IPS-15b (cell line): ENCODE measurements around the gene CAMSAP2.

Source experiments
- H3K27me3 ChIP-seq: one replicate; pipeline ENCODE4 v1.6.1; 2013; ENCODE audit warnings: low read length; ENCODE audit not compliant: control insufficient read depth, insufficient read depth
- H3K36me3 ChIP-seq: one replicate; pipeline ENCODE4 v1.6.1; 2013; ENCODE audit warnings: low read length; ENCODE audit not compliant: control insufficient read depth, insufficient read depth
- H3K4me1 ChIP-seq: one replicate; pipeline ENCODE4 v1.6.1; 2013; ENCODE audit warnings: mild to moderate bottlenecking, low read length; ENCODE audit not compliant: control insufficient read depth, insufficient read depth
- H3K4me3 ChIP-seq: one replicate; pipeline ENCODE4 v1.5.1; 2013; ENCODE audit warnings: low read depth, low read length
- H3K9ac ChIP-seq: one replicate; pipeline ENCODE4 v1.6.1; 2013; ENCODE audit warnings: low read depth, mild to moderate bottlenecking, low read length
- H3K9me3 ChIP-seq: one replicate; pipeline ENCODE4 v1.6.1; 2013; ENCODE audit warnings: mild to moderate bottlenecking, low read length; ENCODE audit not compliant: control insufficient read depth, insufficient read depth

CAMSAP2 gene

GRCh38 chr1:200890818-200891773 is 152.4 kb downstream of the CAMSAP2 start:
- Histone ChIP-seq H3K9me3 (no peaks in the 10 kb centered on the region), H3K4me3 (peak overlapping the region; percentile 81), H3K9ac (peak overlapping the region; percentile 99), H3K4me1 (peaks cover 54% of the 10 kb centered on the region), H3K27me3 (peaks cover 3% of the 10 kb centered on the region), H3K36me3 (no peaks in the 10 kb centered on the region)

DNA sequence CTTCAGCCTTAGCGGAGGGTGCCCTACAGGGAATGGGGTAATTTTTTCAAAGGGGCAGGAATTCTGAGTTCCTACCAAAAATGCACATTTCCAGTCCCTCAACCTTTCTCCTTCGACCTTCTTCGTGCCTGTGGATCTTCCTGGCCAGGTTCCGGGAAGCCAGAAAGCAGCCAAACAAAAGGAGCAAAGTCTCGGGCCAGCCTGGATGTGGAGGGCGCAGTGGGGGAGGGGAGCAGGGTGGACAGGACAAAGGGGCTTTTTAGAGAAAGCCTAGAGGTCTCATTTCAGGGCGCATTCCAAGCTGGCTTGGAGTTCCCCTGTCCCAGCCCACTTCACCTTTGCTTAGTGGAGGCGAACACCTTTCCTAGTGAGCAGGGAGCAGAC is 153.1 kb downstream of the CAMSAP2 start:
- peaks cover 3% of the 10 kb centered on the region for H3K27me3 ChIP-seq
- peaks cover 58% of the 10 kb centered on the region for H3K4me1 ChIP-seq
- peak overlapping the region; percentile 99 for H3K9ac ChIP-seq
- H3K9me3 ChIP-seq = no peaks in the 10 kb centered on the region
- no peaks in the 10 kb centered on the region for H3K36me3 ChIP-seq
- H3K4me3 ChIP-seq = peak overlapping the region; percentile 81

GRCh38 chr1:200892546-200892945 is 153.9 kb downstream of the CAMSAP2 start:
- H3K9ac ChIP-seq = peak overlapping the region; percentile 99
- no peaks in the 10 kb centered on the region for H3K36me3 ChIP-seq
- no peaks in the 10 kb centered on the region for H3K9me3 ChIP-seq
- H3K27me3 ChIP-seq = peaks cover 3% of the 10 kb centered on the region
- peaks cover 58% of the 10 kb centered on the region for H3K4me1 ChIP-seq
- peak overlapping the region; percentile 81 for H3K4me3 ChIP-seq

DNA sequence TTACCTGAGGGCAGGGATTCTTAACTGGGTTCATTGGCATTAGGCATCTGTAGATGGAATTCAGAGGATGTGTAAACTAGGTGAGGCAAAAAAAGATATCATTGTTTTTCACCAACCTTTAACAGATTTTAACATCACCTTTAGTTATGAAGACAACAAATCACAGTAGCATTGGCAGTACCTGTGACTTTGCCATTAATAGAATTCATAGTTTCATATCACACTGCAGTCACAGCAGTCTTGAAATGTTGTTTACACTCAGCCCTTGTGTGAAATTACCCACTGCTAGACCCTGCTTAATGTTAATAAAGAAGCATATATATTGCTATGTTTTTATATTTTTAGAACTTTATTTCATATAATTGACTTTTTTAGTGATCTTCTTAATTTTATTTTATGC is 154.3 kb downstream of the CAMSAP2 start:
- H3K4me1 ChIP-seq = peaks cover 54% of the 10 kb centered on the region
- peak overlapping the region; percentile 81 for H3K4me3 ChIP-seq
- peaks cover 3% of the 10 kb centered on the region for H3K27me3 ChIP-seq

GRCh38 chr1:200893411-200893901 is 154.8 kb downstream of the CAMSAP2 start:
- Histone ChIP-seq H3K9ac (peak overlapping the region; percentile 48), H3K27me3 (peaks cover 3% of the 10 kb centered on the region), H3K36me3 (peaks cover 6% of the 10 kb centered on the region), H3K4me1 (peaks cover 49% of the 10 kb centered on the region), H3K4me3 (peak overlapping the region; percentile 81), H3K9me3 (no peaks in the 10 kb centered on the region)

More for the DNA sequence above, 154.3 kb downstream of the CAMSAP2 start:
- Histone ChIP-seq H3K36me3 (peaks cover under 1% of the 10 kb centered on the region), H3K9ac (no peak overlapping the region), H3K9me3 (no peaks in the 10 kb centered on the region)

DNA sequence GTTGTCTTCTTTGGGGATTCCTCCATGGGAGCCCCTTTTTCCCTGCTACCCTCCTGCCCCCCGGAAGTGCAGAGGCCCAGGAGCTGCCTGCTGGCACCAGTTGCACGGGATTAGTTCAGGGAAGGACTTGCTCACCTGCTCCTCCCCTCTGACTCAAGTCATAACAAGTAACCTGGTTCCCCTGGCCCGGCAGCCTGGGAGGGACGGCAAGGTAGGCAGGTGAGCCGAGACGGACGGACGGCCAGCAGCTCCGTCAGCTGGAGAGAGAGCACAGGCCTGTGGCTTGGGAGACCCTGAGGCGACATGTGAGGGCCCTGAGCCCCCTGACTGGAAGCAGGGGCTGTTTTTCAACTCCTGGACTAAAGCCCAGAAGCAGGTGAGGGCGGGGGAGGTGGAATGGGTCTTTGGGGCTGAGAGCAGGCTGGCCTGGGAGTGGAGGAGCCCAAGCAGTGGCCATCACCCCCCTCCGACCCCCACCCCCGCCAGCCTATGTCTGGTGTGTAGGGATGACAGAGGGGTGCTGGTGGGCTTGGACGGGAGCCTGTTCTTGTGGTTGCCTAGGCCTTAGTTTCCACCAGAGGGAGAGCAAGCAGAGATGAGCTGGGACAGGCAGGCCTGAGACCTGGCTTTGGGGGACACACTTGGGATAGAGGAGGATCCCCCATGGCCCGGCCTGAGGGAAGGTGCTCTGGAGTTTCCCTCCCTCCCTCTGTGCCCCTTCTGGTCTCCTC is 156.2 kb downstream of the CAMSAP2 start, which contains the start of gene INAVA:
INAVA (plus strand) TSS at position 189 of the 731 bp plus-strand sequence. CDS start 3,501 bp downstream, outside the sequence.
- peak within 1 kb of the TSS; percentile 81 for H3K4me3 ChIP-seq
- H3K27me3 ChIP-seq = no peaks in the 10 kb centered on the region
- peaks cover 19% of the 10 kb centered on the region for H3K36me3 ChIP-seq
- peaks cover 43% of the 10 kb centered on the region for H3K4me1 ChIP-seq
- peak within 1 kb of the TSS; percentile 66 for H3K9ac ChIP-seq
- H3K9me3 ChIP-seq = no peaks in the 10 kb centered on the region

- H3K9ac ChIP-seq = peak overlapping the region; percentile 66
- H3K36me3 ChIP-seq = peaks cover 25% of the 10 kb centered on the region
- no peaks in the 10 kb centered on the region for H3K9me3 ChIP-seq
- no peaks in the 10 kb centered on the region for H3K27me3 ChIP-seq
- H3K4me3 ChIP-seq = peak overlapping the region; percentile 1
- H3K4me1 ChIP-seq = peaks cover 43% of the 10 kb centered on the region
Observed at GRCh38 chr1:200895443-200895789, 156.7 kb downstream of the CAMSAP2 start.

- H3K4me3 ChIP-seq = peak overlapping the region; percentile 1
- peaks cover 43% of the 10 kb centered on the region for H3K4me1 ChIP-seq
- H3K27me3 ChIP-seq = no peaks in the 10 kb centered on the region
- no peaks in the 10 kb centered on the region for H3K9me3 ChIP-seq
- peaks cover 30% of the 10 kb centered on the region for H3K36me3 ChIP-seq
- peak overlapping the region; percentile 26 for H3K9ac ChIP-seq
Observed at GRCh38 chr1:200895801-200896530, 157.3 kb downstream of the CAMSAP2 start.

GRCh38 chr1:200896531-200897196 is 158.0 kb downstream of the CAMSAP2 start:
- H3K9ac ChIP-seq = no peak overlapping the region
- H3K27me3 ChIP-seq = no peaks in the 10 kb centered on the region
- peaks cover 37% of the 10 kb centered on the region for H3K36me3 ChIP-seq
- peaks cover 43% of the 10 kb centered on the region for H3K4me1 ChIP-seq
- H3K4me3 ChIP-seq = no peak overlapping the region
- H3K9me3 ChIP-seq = no peaks in the 10 kb centered on the region

DNA sequence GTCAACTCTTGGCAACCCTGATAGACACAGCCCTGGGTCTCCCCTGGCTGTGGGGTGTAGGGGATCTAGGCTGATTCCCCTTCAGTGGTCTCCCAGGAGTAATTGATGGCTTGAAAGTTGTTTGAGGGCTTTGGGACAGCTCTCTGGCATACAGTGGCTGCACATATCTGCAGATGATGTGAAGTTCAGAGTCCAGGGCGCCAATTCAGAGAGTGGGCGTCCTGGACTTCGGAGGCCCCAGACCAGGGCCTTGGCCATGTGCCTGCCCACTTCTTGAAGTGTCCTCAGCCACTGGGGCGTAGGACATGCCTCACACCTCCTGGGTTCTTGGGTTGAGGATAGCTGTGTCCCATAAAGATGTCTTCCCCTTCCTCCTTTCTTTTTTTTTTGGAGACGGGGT is 158.6 kb downstream of the CAMSAP2 start:
- H3K27me3 ChIP-seq = no peaks in the 10 kb centered on the region
- H3K36me3 ChIP-seq = peaks cover 43% of the 10 kb centered on the region
- no peak overlapping the region for H3K4me3 ChIP-seq
- no peak overlapping the region for H3K9ac ChIP-seq
- peaks cover 43% of the 10 kb centered on the region for H3K4me1 ChIP-seq
- H3K9me3 ChIP-seq = no peaks in the 10 kb centered on the region

GRCh38 chr1:200899015-200899386 is 160.3 kb downstream of the CAMSAP2 start:
- Histone ChIP-seq H3K4me1 (peaks cover 30% of the 10 kb centered on the region), H3K27me3 (no peaks in the 10 kb centered on the region), H3K9me3 (no peaks in the 10 kb centered on the region), H3K36me3 (peaks cover 50% of the 10 kb centered on the region), H3K9ac (no peak overlapping the region), H3K4me3 (no peak overlapping the region)
